ENCODE results near the gene PAM16. TPM values are rescaled to one million over a fixed set of nuclear protein-coding genes. Genes with fewer than 3 reads are reported as not detected.
A peak's percentile ranks its signal among the peaks of the same experiment; 100 is the strongest.

Gene PAM16
- total and polyA plus RNA-seq, 9 of the 15 experiments (the other 6 are each of a cell fraction or from before 2014, with no cell fraction given), result 38.7 to 273 (median 79.3) TPM

GRCh38 chr16:4350365-4350786 is 745 bp downstream of the PAM16 start (continued):
- peak; percentile 84 for TF ChIP-seq CEBPG (CRISPR knock-in tag; IDR thresholded peaks at IDR 0.05)
- TF ChIP-seq CEBPG (tag; conservative IDR thresholded peaks at IDR 0.05 in 1 of 2, IDR thresholded peaks at IDR 0.05 in 1 of 2), result peak; percentile 69 to 79; a peak in 3 of 4 replicates
- TF ChIP-seq ZKSCAN1 (IDR thresholded peaks at IDR 0.05; ENCODE audit: low read depth, low read length), result peak; percentile 32; the same call in 1 of the 2 replicates
- TF ChIP-seq ATF3 (IDR thresholded peaks at IDR 0.05), result 0 out of 2 replicates have a peak, but pooled peaks have one; percentile 18
- TF ChIP-seq ATF3 (CRISPR knock-in tag; conservative IDR thresholded peaks at IDR 0.05), result no peak
- no peak for TF ChIP-seq ZNF184 (CRISPR knock-in tag; IDR thresholded peaks at IDR 0.05)
- no peak for TF ChIP-seq GTF2F1 (IDR thresholded peaks at IDR 0.05; ENCODE audit: low read depth, low read length)
- TF ChIP-seq HDGF (IDR thresholded peaks at IDR 0.05), result 0 out of 2 replicates have a peak, but pooled peaks have one; percentile 51
- TF ChIP-seq, protein P1, sequence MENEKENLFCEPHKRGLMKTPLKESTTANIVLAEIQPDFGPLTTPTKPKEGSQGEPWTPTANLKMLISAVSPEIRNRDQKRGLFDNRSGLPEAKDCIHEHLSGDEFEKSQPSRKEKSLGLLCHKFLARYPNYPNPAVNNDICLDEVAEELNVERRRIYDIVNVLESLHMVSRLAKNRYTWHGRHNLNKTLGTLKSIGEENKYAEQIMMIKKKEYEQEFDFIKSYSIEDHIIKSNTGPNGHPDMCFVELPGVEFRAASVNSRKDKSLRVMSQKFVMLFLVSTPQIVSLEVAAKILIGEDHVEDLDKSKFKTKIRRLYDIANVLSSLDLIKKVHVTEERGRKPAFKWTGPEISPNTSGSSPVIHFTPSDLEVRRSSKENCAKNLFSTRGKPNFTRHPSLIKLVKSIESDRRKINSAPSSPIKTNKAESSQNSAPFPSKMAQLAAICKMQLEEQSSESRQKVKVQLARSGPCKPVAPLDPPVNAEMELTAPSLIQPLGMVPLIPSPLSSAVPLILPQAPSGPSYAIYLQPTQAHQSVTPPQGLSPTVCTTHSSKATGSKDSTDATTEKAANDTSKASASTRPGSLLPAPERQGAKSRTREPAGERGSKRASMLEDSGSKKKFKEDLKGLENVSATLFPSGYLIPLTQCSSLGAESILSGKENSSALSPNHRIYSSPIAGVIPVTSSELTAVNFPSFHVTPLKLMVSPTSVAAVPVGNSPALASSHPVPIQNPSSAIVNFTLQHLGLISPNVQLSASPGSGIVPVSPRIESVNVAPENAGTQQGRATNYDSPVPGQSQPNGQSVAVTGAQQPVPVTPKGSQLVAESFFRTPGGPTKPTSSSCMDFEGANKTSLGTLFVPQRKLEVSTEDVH (IDR thresholded peaks at IDR 0.05; ENCODE audit: low read depth, partially characterized antibody), result peak; percentile 56
- TF ChIP-seq LARP7 (IDR thresholded peaks at IDR 0.05), result 0 out of 2 replicates have a peak, but pooled peaks have one; percentile 27

Data from K562 (cell line).